WI38 (cell line): Measurements from ENCODE around the gene L3MBTL4.

Experiments
- H3K4me3 ChIP-seq: 2 replicates; pipeline ENCODE4 v1.5.1; 2011; ENCODE audit warnings: low read depth, mild to moderate bottlenecking, control low read depth, low read length
- CTCF ChIP-seq: IDR thresholded peaks from 2 replicates; pipeline ENCODE4 v1.5.1; 2012; ENCODE audit warnings: low read depth, mild to moderate bottlenecking, control low read depth, low read length

The L3MBTL4 gene

GRCh38 chr18:6328621-6329010 lies 86.1 kb downstream of the L3MBTL4 start:
- no peak for TF ChIP-seq CTCF
- no peak overlapping the region for H3K4me3 ChIP-seq

GRCh38 chr18:6327895-6328620 lies 86.7 kb downstream of the L3MBTL4 start:
- no peak for TF ChIP-seq CTCF

GRCh38 chr18:6327485-6327884 lies 87.2 kb downstream of the L3MBTL4 start:
- no peak for TF ChIP-seq CTCF
- H3K4me3 ChIP-seq = no peak overlapping the region

More at GRCh38 chr18:6327895-6328620, 86.7 kb downstream of the L3MBTL4 start:
- H3K4me3 ChIP-seq = no peak overlapping the region

- TF ChIP-seq CTCF = no peak
- H3K4me3 ChIP-seq = no peak overlapping the region
These were observed 88.1 kb downstream of the L3MBTL4 start for GRCh38 chr18:6326566-6326965.

GRCh38 chr18:6323319-6323889 lies 91.3 kb downstream of the L3MBTL4 start:
- no peak for TF ChIP-seq CTCF
- H3K4me3 ChIP-seq = no peak overlapping the region

- no peak overlapping the region for H3K4me3 ChIP-seq
- no peak for TF ChIP-seq CTCF
These were observed 99.0 kb downstream of the L3MBTL4 start for GRCh38 chr18:6315517-6316331.

GRCh38 chr18:6313415-6313814 lies 101.3 kb downstream of the L3MBTL4 start:
- no peak for TF ChIP-seq CTCF

More at GRCh38 chr18:6313415-6313814, 101.3 kb downstream of the L3MBTL4 start:
- H3K4me3 ChIP-seq = no peak overlapping the region
